GM12878 (cell line): ENCODE data around the gene RPL21. TPM values are rescaled to one million over a fixed set of nuclear protein-coding genes. Genes with fewer than 3 reads are reported as not detected.

Experiments
- ATAC-seq: fragments of 200-7000 bp; cut with Tn5 transposase; 3 replicates; pipeline ENCODE4 v1.9.1; 2020; ENCODE audit warnings: mild to moderate bottlenecking, moderate library complexity
- BruUV-seq: library from RNA; stranded (reverse); fragments of 400-500 nt; replicated peaks from 2 replicates; lab custom pipeline; 2021; lab: Mats Ljungman, UMichigan
- CTCF ChIA-PET: fragments of 300-600 bp; sonication (Branson Sonifier 250); formaldehyde crosslinking; extraction: SDS; loops from one replicate; lab custom pipeline; 2021; ENCODE audit warnings: inconsistent platforms; lab: Yijun Ruan, JAX
- POLR2A ChIA-PET: fragments of 350-600 bp; formaldehyde crosslinking; extraction: SDS; loops from one replicate; lab custom pipeline; 2021; ENCODE audit warnings: inconsistent platforms; lab: Charles Lee
- RAD21 ChIA-PET: fragments of 300-600 bp; sonication (Branson Sonifier 250); formaldehyde crosslinking; loops from one replicate; lab custom pipeline; 2023; ENCODE audit warnings: antibody characterized with exemption; ENCODE audit not compliant: unreplicated experiment; lab: Charles Lee
- SMC1A ChIA-PET: fragments of 300-600 bp; sonication (Branson Sonifier 250); formaldehyde crosslinking; loops from one replicate; lab custom pipeline; 2023; ENCODE audit not compliant: unreplicated experiment, uncharacterized antibody; lab: Charles Lee
- DNase-seq: peaks from one replicate; pipeline ENCODE4 v3.0.0-alpha.2; 2011; ENCODE audit warnings: low read depth, low spot score
- FAIRE-seq: peaks from 3 replicates; lab custom pipeline; 2011; peaks lifted over from hg19 to GRCh38; lab: Jason Lieb, UNC
- H2AFZ ChIP-seq: 2 replicates; pipeline ENCODE4 v1.6.0; 2011; ENCODE audit warnings: low read depth, low read length, control low read depth; ENCODE audit not compliant: control insufficient read depth
- H3K27ac ChIP-seq: 2 replicates; pipeline ENCODE4 v1.5.1; 2011; ENCODE audit warnings: control low read depth; ENCODE audit not compliant: control insufficient read depth, insufficient read depth
- H3K27me3 ChIP-seq, 2 experiments: replicated peaks in 1 of 2; 2 replicates each; pipeline versions ENCODE4 v1.6.0 to v1.6.1; 2011; ENCODE audit warnings: low read length in 1 of 2; ENCODE audit not compliant: control insufficient read depth in 2 of 2, insufficient read depth in 2 of 2
- H3K36me3 ChIP-seq, 2 experiments: 2 replicates each; pipeline ENCODE4 v1.5.1; 2011; ENCODE audit warnings: low read length in 1 of 2; ENCODE audit not compliant: control insufficient read depth in 2 of 2, insufficient read depth in 2 of 2
- H3K4me1 ChIP-seq: 2 replicates; pipeline ENCODE4 v1.6.1; 2011; ENCODE audit warnings: mild to moderate bottlenecking, low read length, moderate library complexity, mixed read lengths; ENCODE audit not compliant: control insufficient read depth, insufficient read depth
- H3K4me2 ChIP-seq: 2 replicates; pipeline ENCODE4 v1.6.0; 2011; ENCODE audit warnings: control low read depth; ENCODE audit not compliant: control insufficient read depth, insufficient read depth
- H3K4me3 ChIP-seq: fragments of 200-600 bp; sonication (generic); 2 replicates; pipeline ENCODE4 v1.5.1; 2016
- H3K79me2 ChIP-seq: 2 replicates; pipeline ENCODE4 v1.6.0; 2011; ENCODE audit warnings: low read length; ENCODE audit not compliant: control insufficient read depth, insufficient read depth
- H3K9ac ChIP-seq: 2 replicates; pipeline ENCODE4 v1.8.0; 2011; ENCODE audit warnings: low read length, control low read depth, mixed read lengths; ENCODE audit not compliant: control insufficient read depth, insufficient read depth
- H3K9me3 ChIP-seq: replicated peaks from 3 replicates; pipeline ENCODE4 v1.5.1; 2011; ENCODE audit warnings: mild to moderate bottlenecking, low read length; ENCODE audit not compliant: control insufficient read depth, insufficient read depth
- H4K20me1 ChIP-seq: 2 replicates; pipeline ENCODE4 v1.6.0; 2011; ENCODE audit not compliant: control insufficient read depth, insufficient read depth
- CBFB ChIP-seq: IDR thresholded peaks from 2 replicates; pipeline ENCODE4 v1.6.1; 2016; ENCODE audit warnings: antibody characterized with exemption, low read depth
- CBX3 ChIP-seq: fragments of 200-600 bp; sonication (generic); IDR thresholded peaks from 2 replicates; pipeline ENCODE4 v1.6.1; 2016; ENCODE audit warnings: low read depth, borderline replicate concordance
- CEBPZ ChIP-seq: fragments of 150-350 bp; IDR thresholded peaks from 2 replicates; pipeline ENCODE4 v1.6.1; 2016; ENCODE audit warnings: low read depth, low read length
- ETV6 ChIP-seq, 2 experiments: fragments of 450-650 bp in 1 of 2; IDR thresholded peaks in 1 of 2; conservative IDR thresholded peaks in 1 of 2; 2 replicates each; pipeline ENCODE4 v1.6.1; 2014; ENCODE audit warnings: antibody characterized with exemption in 1 of 2, borderline replicate concordance in 1 of 2, low read depth in 1 of 2, mild to moderate bottlenecking in 1 of 2, moderate library complexity in 1 of 2
- HDAC2 ChIP-seq: fragments of 200-600 bp; sonication (generic); IDR thresholded peaks from 2 replicates; pipeline ENCODE4 v1.6.1; 2017
- KAT2A ChIP-seq: conservative IDR thresholded peaks from 2 replicates; pipeline ENCODE4 v1.6.1; 2011; ENCODE audit warnings: low read depth, low read length; ENCODE audit not compliant: control insufficient read depth
- NBN ChIP-seq: fragments of 450-650 bp; IDR thresholded peaks from 2 replicates; pipeline ENCODE4 v1.6.1; 2016
- NFIC ChIP-seq: IDR thresholded peaks from 2 replicates; pipeline ENCODE4 v1.6.1; 2012; ENCODE audit warnings: low read depth, mild to moderate bottlenecking, inconsistent platforms, low read length, moderate library complexity
- POLR2A ChIP-seq: IDR thresholded peaks from 2 replicates; pipeline ENCODE4 v1.6.1; 2011; ENCODE audit warnings: low read depth, mild to moderate bottlenecking, low read length
- WGBS: methylation state at CpG from one replicate; pipeline ENCODE4 v1.1.6; 2016; ENCODE audit warnings: low lambda C conversion rate; ENCODE audit not compliant: insufficient replicate concordance, insufficient coverage; ENCODE audit errors: missing lambda C conversion rate; 5-methylcytosine and 5-hydroxymethylcytosine counted together
- in situ Hi-C: fragments of 300-500 bp; cut with MboI; formaldehyde crosslinking; loops from 9 replicates; pipeline ENCODE4 v1.14.3; 2018; ENCODE audit warnings: mixed read lengths
- intact Hi-C: fragments of 100-400 bp; cut with micrococcal nuclease; formaldehyde crosslinking; loops from one replicate; pipeline ENCODE4 v1.14.2; 2022; ENCODE audit not compliant: unreplicated experiment
- polyA plus RNA-seq, 11 experiments: library from polyadenylated mRNA; depleted of rRNA in 4 of 11; unstranded in 6 of 11; stranded (reverse) in 5 of 11; fragments of >200 nt; fragmentation: Nextera tagmentation in 4 of 11; fragmentation: Illumina TruSeq in 1 of 11; extraction: Ambion mirVana in 4 of 11; extraction: Trizol in 1 of 11; gene quantifications; 1 replicate in 1 of 11; 2 replicates in 10 of 11; pipeline versions ENCODE4 v1.2.1 to v1.2.3, GENCODE V29; 2011 to 2016; ENCODE audit warnings: inconsistent platforms in 2 of 11, missing spikeins in 2 of 11, low read depth in 1 of 11
- total RNA-seq, 4 experiments: library from RNA; depleted of rRNA in 3 of 4; stranded (reverse); fragments of >200 nt in 3 of 4; fragmentation: Illumina TruSeq in 1 of 4; extraction: Trizol in 1 of 4; gene quantifications; 2 replicates each; pipeline versions ENCODE4 v1.2.1 to v1.2.3, GENCODE V29; 2013 to 2021
- TF ChIP-seq, protein P1 (sequence below): fragments of 150-350 bp; IDR thresholded peaks from 2 replicates; pipeline ENCODE4 v1.6.1; 2014; ENCODE audit warnings: mild to moderate bottlenecking, low read depth, low read length

RPL21 gene
- total and polyA plus RNA-seq, 10 of the 15 experiments (the other 5 are each of a cell fraction or from before 2014, with no cell fraction given): 817 to 9,760 (median 1,698) TPM

- no peak overlapping the region for H3K27ac ChIP-seq
- in situ Hi-C loops: no loop called here
- peaks cover 8 to 21% of the 10 kb centered on the region in 2 experiments for H3K36me3 ChIP-seq
- H2AFZ ChIP-seq: no peak overlapping the region
- no peak overlapping the region for H3K9ac ChIP-seq
- intact Hi-C loops: loop anchor here (2.0 kb wide), 1 partner anchor 86 kb away; no protein-coding TSS in a partner anchor
- TF ChIP-seq POLR2A (0 out of 2 replicates have a peak, but pooled peaks have one; percentile 8), CBFB (no peak)
- ChIA-PET POLR2A (no interaction called here), SMC1A (interaction anchor here (0.8 kb wide), 1 partner anchor 274 kb away, joined by 3 read pairs; no protein-coding TSS in a partner anchor), RAD21 (no interaction called here), CTCF (no interaction called here)
- H3K4me1 ChIP-seq: peaks cover 9% of the 10 kb centered on the region; the same call in 1 of the 2 replicates
- BruUV-seq: no TSS peak
- H3K27me3 ChIP-seq: no peaks in the 10 kb centered on the region
- FAIRE-seq (no peak), ATAC-seq (peak; percentile 23), DNase-seq (no peak)
- no peaks in the 10 kb centered on the region for H3K9me3 ChIP-seq
- H3K79me2 ChIP-seq: peaks cover 33% of the 10 kb centered on the region
- no peak overlapping the region for H3K4me3 ChIP-seq
- no peaks in the 10 kb centered on the region for H4K20me1 ChIP-seq
- WGBS: 74% methylated on average over 5 of the region's 5 CpGs
- no peak overlapping the region for H3K4me2 ChIP-seq
Observed at GRCh38 chr13:27258637-27259386, 7.5 kb downstream of the RPL21 start.

DNA sequence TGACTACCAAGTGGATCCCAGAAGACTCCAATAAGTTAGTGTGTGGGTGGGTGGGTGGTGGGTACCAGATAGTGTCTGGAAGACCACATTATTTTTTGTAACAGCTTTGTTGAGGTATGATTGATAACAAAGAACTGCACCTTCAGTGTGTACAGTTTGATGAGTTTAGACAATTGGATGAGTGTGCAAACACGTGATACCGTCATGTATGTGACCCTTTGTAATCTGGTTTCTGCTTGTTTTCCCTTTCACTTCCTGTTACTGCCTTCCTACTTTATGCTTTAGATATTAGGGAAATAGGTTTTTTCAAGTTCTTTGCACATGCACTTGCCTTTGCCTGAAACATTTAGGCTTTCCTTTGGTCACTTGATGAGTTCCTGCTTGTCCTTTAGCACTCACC, 8.5 kb downstream of the RPL21 start:
- CTCF ChIA-PET: no interaction called here
- ATAC-seq (peak; percentile 74), DNase-seq (no peak), FAIRE-seq (no peak)
- Histone ChIP-seq H3K4me3 (no peak overlapping the region), H3K27ac (0 out of 2 replicates have a peak overlapping the region, but pooled peaks have one; percentile 22), H3K9me3 (no peaks in the 10 kb centered on the region), H4K20me1 (no peaks in the 10 kb centered on the region), H3K4me1 (peaks cover 9% of the 10 kb centered on the region; the same call in 1 of the 2 replicates), H3K36me3 (peaks cover 8 to 20% of the 10 kb centered on the region in 2 experiments), H3K27me3 (no peaks in the 10 kb centered on the region), H3K4me2 (no peak overlapping the region), H3K79me2 (peaks cover 23% of the 10 kb centered on the region), H2AFZ (no peak overlapping the region), H3K9ac (no peak overlapping the region)
- intact Hi-C loops: loop anchor here (2.0 kb wide), 1 partner anchor 87 kb away; no protein-coding TSS in a partner anchor
- in situ Hi-C loops: no loop called here
- SMC1A ChIA-PET: interaction anchor here (0.8 kb wide), 1 partner anchor 275 kb away, joined by 3 read pairs; no protein-coding TSS in a partner anchor
- POLR2A ChIA-PET: no interaction called here
- RAD21 ChIA-PET: no interaction called here
- no TSS peak for BruUV-seq
- WGBS: 0% methylated on average over 2 of the region's 2 CpGs
- no peak for TF ChIP-seq CBX3
- TF ChIP-seq NFIC: no peak
- 0 out of 2 replicates have a peak, but pooled peaks have one; percentile 56 for TF ChIP-seq NBN
- TF ChIP-seq HDAC2: no peak
- TF ChIP-seq, protein P1, sequence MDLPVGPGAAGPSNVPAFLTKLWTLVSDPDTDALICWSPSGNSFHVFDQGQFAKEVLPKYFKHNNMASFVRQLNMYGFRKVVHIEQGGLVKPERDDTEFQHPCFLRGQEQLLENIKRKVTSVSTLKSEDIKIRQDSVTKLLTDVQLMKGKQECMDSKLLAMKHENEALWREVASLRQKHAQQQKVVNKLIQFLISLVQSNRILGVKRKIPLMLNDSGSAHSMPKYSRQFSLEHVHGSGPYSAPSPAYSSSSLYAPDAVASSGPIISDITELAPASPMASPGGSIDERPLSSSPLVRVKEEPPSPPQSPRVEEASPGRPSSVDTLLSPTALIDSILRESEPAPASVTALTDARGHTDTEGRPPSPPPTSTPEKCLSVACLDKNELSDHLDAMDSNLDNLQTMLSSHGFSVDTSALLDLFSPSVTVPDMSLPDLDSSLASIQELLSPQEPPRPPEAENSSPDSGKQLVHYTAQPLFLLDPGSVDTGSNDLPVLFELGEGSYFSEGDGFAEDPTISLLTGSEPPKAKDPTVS: no peak
- TF ChIP-seq ETV6 (conservative IDR thresholded peaks at IDR 0.05 in 1 of 2, IDR thresholded peaks at IDR 0.05 in 1 of 2; ENCODE audit: borderline replicate concordance in 1 of 2, low read depth in 1 of 2): peak in 1 of 2 experiments; percentile 67; a peak in 1 of 4 replicates
- TF ChIP-seq KAT2A: no peak
- TF ChIP-seq CEBPZ: no peak
